HepG2 (cell line): ENCODE data around the gene FBLL1. TPM values are rescaled to one million over a fixed set of nuclear protein-coding genes. Genes with fewer than 3 reads are reported as not detected.

Source experiments
- AGO2 ChIP-seq: fragments of 200-400 bp; formaldehyde crosslinking; optimal IDR thresholded peaks from 2 replicates; pipeline ENCODE3; 2017; ENCODE audit warnings: mild to moderate bottlenecking, low read depth, low read length, moderate library complexity
- CBX1 ChIP-seq: IDR thresholded peaks from one replicate; pipeline ENCODE4 v1.6.1; 2016; ENCODE audit warnings: antibody characterized with exemption, low read depth
- CENPT ChIP-seq: sonication (generic); formaldehyde crosslinking; IDR thresholded peaks from 2 replicates; pipeline ENCODE4 v1.8.0; 2022; ENCODE audit warnings: low read depth, mild to moderate bottlenecking, moderate library complexity, missing genetic modification reagents
- GATA4 ChIP-seq: sonication (generic); IDR thresholded peaks from 2 replicates; pipeline ENCODE4 v1.6.1; 2016; ENCODE audit warnings: antibody characterized with exemption, low read depth, borderline replicate concordance
- HMG20B ChIP-seq: conservative IDR thresholded peaks from 2 replicates; pipeline ENCODE4 v1.6.1; 2016; ENCODE audit warnings: missing genetic modification reagents, missing compliant biosample characterization
- IKZF4 ChIP-seq: sonication (generic); formaldehyde crosslinking; IDR thresholded peaks from 2 replicates; pipeline ENCODE4 v1.5.1; 2020; ENCODE audit warnings: borderline replicate concordance, mild to moderate bottlenecking, low read depth, missing genetic modification reagents; ENCODE audit errors: not compliant biosample characterization
- MAFG ChIP-seq: sonication (generic); formaldehyde crosslinking; IDR thresholded peaks from 2 replicates; pipeline ENCODE4 v1.5.1; 2020; ENCODE audit warnings: mild to moderate bottlenecking, missing genetic modification reagents
- MED13 ChIP-seq: sonication (generic); formaldehyde crosslinking; IDR thresholded peaks from 2 replicates; pipeline ENCODE4 v1.5.0; 2020; ENCODE audit warnings: missing genetic modification reagents
- NFYC ChIP-seq: IDR thresholded peaks from 2 replicates; pipeline ENCODE4 v1.6.1; 2016; ENCODE audit warnings: missing genetic modification reagents, missing compliant biosample characterization
- PAF1 ChIP-seq: IDR thresholded peaks from 2 replicates; pipeline ENCODE4 v1.6.1; 2016; ENCODE audit warnings: missing genetic modification reagents, missing compliant biosample characterization
- PHF20 ChIP-seq: sonication (generic); formaldehyde crosslinking; IDR thresholded peaks from 2 replicates; pipeline ENCODE4 v1.5.0; 2020; ENCODE audit warnings: mild to moderate bottlenecking, missing genetic modification reagents
- PHF21A ChIP-seq: sonication (generic); formaldehyde crosslinking; IDR thresholded peaks from 2 replicates; pipeline ENCODE4 v1.5.0; 2020; ENCODE audit warnings: mild to moderate bottlenecking, missing genetic modification reagents
- POGZ ChIP-seq: sonication (generic); formaldehyde crosslinking; IDR thresholded peaks from 2 replicates; pipeline ENCODE4 v1.4.0; 2020; ENCODE audit warnings: mild to moderate bottlenecking, missing genetic modification reagents
- SNRNP70 ChIP-seq: fragments of 200-400 bp; formaldehyde crosslinking; IDR thresholded peaks from 2 replicates; pipeline ENCODE4 v1.6.1; 2017; ENCODE audit warnings: mild to moderate bottlenecking, low read depth, low read length, moderate library complexity
- SPEN ChIP-seq: sonication (generic); formaldehyde crosslinking; IDR thresholded peaks from 2 replicates; pipeline ENCODE4 v1.5.1; 2020; ENCODE audit warnings: low read depth, mild to moderate bottlenecking, missing genetic modification reagents
- ZNF333 ChIP-seq: sonication (generic); formaldehyde crosslinking; IDR thresholded peaks from 2 replicates; pipeline ENCODE4 v1.4.0; 2020; ENCODE audit warnings: mild to moderate bottlenecking, missing genetic modification reagents, borderline replicate concordance
- ZNF430 ChIP-seq: sonication (generic); formaldehyde crosslinking; IDR thresholded peaks from 2 replicates; pipeline ENCODE4 v1.9.0; 2021; ENCODE audit warnings: mild to moderate bottlenecking, missing genetic modification reagents
- ZNF543 ChIP-seq: sonication (generic); formaldehyde crosslinking; IDR thresholded peaks from 2 replicates; pipeline ENCODE4 v1.4.0; 2020; ENCODE audit warnings: mild to moderate bottlenecking, missing genetic modification reagents
- ZNF674 ChIP-seq: sonication (generic); formaldehyde crosslinking; IDR thresholded peaks from 2 replicates; pipeline ENCODE4 v1.5.0; 2020; ENCODE audit warnings: low read depth, mild to moderate bottlenecking, missing genetic modification reagents
- ZNF781 ChIP-seq: sonication (generic); formaldehyde crosslinking; IDR thresholded peaks from 2 replicates; pipeline ENCODE4 v1.5.1; 2020; ENCODE audit warnings: borderline replicate concordance, mild to moderate bottlenecking, missing genetic modification reagents; ENCODE audit errors: not compliant biosample characterization
- ZSCAN30 ChIP-seq: sonication (generic); formaldehyde crosslinking; IDR thresholded peaks from 2 replicates; pipeline ENCODE4 v1.5.0; 2020; ENCODE audit warnings: mild to moderate bottlenecking, missing genetic modification reagents
- polyA plus RNA-seq, 8 experiments: library from polyadenylated mRNA; depleted of rRNA in 3 of 8; stranded (reverse) in 7 of 8; unstranded in 1 of 8; fragments of >200 nt; fragmentation: Illumina TruSeq in 4 of 8; extraction: Trizol in 4 of 8; gene quantifications; 2 replicates each; pipeline versions ENCODE4 v1.2.1 to v1.2.3, GENCODE V29; 2011 to 2016; ENCODE audit warnings: low read depth in 4 of 8, missing spikeins in 1 of 8, mixed read lengths in 1 of 8; ENCODE audit not compliant: insufficient read depth in 1 of 8
- total RNA-seq, 5 experiments: library from RNA; depleted of rRNA; stranded (reverse); fragments of >200 nt; fragmentation: Illumina TruSeq; extraction: Trizol; gene quantifications; 2 replicates each; pipeline ENCODE4 v1.2.3, GENCODE V29; 2016; ENCODE audit warnings: low read depth in 1 of 5
- TF ChIP-seq, protein P1 (sequence below): sonication (generic); formaldehyde crosslinking; IDR thresholded peaks from 2 replicates; pipeline ENCODE4 v1.4.0; 2020; ENCODE audit warnings: mild to moderate bottlenecking, missing genetic modification reagents
- TF ChIP-seq, protein P2 (sequence below): sonication (generic); IDR thresholded peaks from 2 replicates; pipeline ENCODE4 v1.6.1; 2016; ENCODE audit warnings: low read depth, borderline replicate concordance
- TF ChIP-seq, protein P3 (sequence below): sonication (generic); formaldehyde crosslinking; conservative IDR thresholded peaks from 2 replicates; pipeline ENCODE4 v1.8.0; 2022; ENCODE audit warnings: missing genetic modification reagents
- TF ChIP-seq, protein P4 (sequence below): sonication (generic); formaldehyde crosslinking; IDR thresholded peaks from 2 replicates; pipeline ENCODE4 v1.5.1; 2020; ENCODE audit warnings: mild to moderate bottlenecking, missing genetic modification reagents, borderline replicate concordance

FBLL1 gene
- total and polyA plus RNA-seq, 2 of the 13 experiments (the other 11 are each of a cell fraction or from before 2014, with no cell fraction given) = 0.17 to 0.18 TPM

DNA sequence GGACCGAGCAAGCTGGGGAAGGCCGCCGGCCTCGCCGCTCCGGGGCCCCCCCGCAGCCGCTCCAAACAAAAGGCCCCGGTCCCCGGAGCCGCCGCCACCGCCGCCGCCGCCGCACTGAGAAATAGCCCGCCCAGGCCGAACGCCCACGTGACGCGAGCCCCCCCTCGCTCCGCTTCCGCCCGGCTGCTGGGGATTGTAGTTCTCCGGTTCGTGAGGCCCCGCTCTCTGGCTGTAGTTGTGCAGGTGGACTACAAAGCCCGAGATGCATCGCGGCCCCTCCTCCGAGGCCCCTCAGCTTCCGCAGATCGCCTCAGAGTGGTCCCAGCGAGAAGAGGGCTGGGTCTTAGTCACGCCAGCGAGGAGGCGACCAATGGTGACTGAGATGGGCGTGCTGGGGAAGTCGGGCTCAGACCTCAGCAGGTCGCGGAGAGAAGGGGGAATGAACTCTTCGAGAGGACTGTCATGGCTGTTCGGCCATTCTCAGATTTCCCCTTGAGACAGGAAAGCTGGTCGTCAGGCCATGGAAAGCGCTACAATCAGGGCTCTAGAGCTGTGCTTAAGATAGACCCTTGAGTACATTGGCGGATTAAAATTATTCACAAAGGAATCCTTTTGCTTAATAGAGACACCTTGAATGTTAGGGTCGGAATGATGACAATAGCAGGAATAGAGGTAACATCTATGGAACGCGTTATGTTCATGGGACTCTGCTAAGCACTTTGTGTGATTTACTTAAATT is 50.6 kb downstream of the FBLL1 start (continued):
- TF ChIP-seq, protein P1, sequence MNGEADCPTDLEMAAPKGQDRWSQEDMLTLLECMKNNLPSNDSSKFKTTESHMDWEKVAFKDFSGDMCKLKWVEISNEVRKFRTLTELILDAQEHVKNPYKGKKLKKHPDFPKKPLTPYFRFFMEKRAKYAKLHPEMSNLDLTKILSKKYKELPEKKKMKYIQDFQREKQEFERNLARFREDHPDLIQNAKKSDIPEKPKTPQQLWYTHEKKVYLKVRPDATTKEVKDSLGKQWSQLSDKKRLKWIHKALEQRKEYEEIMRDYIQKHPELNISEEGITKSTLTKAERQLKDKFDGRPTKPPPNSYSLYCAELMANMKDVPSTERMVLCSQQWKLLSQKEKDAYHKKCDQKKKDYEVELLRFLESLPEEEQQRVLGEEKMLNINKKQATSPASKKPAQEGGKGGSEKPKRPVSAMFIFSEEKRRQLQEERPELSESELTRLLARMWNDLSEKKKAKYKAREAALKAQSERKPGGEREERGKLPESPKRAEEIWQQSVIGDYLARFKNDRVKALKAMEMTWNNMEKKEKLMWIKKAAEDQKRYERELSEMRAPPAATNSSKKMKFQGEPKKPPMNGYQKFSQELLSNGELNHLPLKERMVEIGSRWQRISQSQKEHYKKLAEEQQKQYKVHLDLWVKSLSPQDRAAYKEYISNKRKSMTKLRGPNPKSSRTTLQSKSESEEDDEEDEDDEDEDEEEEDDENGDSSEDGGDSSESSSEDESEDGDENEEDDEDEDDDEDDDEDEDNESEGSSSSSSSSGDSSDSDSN (CRISPR knock-in tag) = no peak
- TF ChIP-seq CBX1 (no peak), MAFG (CRISPR knock-in tag) (no peak), CENPT (CRISPR knock-in tag) (no peak), PHF20 (CRISPR knock-in tag) (peak; percentile 60; the same call in 1 of the 2 replicates), ZNF543 (CRISPR knock-in tag) (peak; percentile 77), ZNF674 (CRISPR knock-in tag) (peak; percentile 37; the same call in 1 of the 2 replicates), SPEN (CRISPR knock-in tag) (peak; percentile 73), PHF21A (CRISPR knock-in tag) (peak; percentile 57), AGO2 (no peak), ZSCAN30 (CRISPR knock-in tag) (no peak), GATA4 (no peak; the same call in 1 of the 2 replicates), PAF1 (CRISPR knock-in tag) (no peak), ZNF333 (CRISPR knock-in tag) (no peak), SNRNP70 (no peak), HMG20B (CRISPR knock-in tag) (no peak; the same call in 1 of the 2 replicates), MED13 (no peak), ZNF781 (peak; percentile 77), IKZF4 (CRISPR knock-in tag) (no peak), NFYC (CRISPR knock-in tag) (peak; percentile 87), ZNF430 (CRISPR knock-in tag) (no peak), POGZ (CRISPR knock-in tag) (peak; percentile 82)
- TF ChIP-seq, protein P2, sequence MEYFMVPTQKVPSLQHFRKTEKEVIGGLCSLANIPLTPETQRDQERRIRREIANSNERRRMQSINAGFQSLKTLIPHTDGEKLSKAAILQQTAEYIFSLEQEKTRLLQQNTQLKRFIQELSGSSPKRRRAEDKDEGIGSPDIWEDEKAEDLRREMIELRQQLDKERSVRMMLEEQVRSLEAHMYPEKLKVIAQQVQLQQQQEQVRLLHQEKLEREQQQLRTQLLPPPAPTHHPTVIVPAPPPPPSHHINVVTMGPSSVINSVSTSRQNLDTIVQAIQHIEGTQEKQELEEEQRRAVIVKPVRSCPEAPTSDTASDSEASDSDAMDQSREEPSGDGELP = no peak; the same call in 1 of the 2 replicates
- TF ChIP-seq, protein P3, sequence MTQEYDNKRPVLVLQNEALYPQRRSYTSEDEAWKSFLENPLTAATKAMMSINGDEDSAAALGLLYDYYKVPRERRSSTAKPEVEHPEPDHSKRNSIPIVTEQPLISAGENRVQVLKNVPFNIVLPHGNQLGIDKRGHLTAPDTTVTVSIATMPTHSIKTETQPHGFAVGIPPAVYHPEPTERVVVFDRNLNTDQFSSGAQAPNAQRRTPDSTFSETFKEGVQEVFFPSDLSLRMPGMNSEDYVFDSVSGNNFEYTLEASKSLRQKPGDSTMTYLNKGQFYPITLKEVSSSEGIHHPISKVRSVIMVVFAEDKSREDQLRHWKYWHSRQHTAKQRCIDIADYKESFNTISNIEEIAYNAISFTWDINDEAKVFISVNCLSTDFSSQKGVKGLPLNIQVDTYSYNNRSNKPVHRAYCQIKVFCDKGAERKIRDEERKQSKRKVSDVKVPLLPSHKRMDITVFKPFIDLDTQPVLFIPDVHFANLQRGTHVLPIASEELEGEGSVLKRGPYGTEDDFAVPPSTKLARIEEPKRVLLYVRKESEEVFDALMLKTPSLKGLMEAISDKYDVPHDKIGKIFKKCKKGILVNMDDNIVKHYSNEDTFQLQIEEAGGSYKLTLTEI (CRISPR knock-in tag) = no peak
- TF ChIP-seq, protein P4, sequence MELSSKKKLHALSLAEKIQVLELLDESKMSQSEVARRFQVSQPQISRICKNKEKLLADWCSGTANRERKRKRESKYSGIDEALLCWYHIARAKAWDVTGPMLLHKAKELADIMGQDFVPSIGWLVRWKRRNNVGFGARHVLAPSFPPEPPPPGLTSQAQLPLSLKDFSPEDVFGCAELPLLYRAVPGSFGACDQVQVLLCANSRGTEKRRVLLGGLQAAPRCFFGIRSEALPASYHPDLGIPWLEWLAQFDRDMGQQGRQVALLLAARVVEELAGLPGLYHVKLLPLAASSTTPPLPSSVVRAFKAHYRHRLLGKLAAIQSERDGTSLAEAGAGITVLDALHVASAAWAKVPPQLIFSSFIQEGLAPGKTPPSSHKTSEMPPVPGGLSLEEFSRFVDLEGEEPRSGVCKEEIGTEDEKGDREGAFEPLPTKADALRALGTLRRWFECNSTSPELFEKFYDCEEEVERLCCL (CRISPR knock-in tag) = no peak
